GM21423 (cell line): ENCODE results near the gene ALAS1.
"Not testable (repeated sequence)": the region's sequence is repeated elsewhere in the genome, so short reads cannot be mapped to it uniquely, and the experiment has no call there.

Source experiments
- ATAC-seq: cut with Tn5 transposase; IDR thresholded peaks from one replicate; pipeline ENCODE4 v1.9.1; 2021; ENCODE audit warnings: mild to moderate bottlenecking, moderate library complexity; ENCODE audit not compliant: unreplicated experiment

The ALAS1 gene

GRCh38 chr3:52197842-52198625 is at the start of gene ALAS1:
ALAS1 (plus strand) TSS chr3:52198160; CDS start chr3:52199242, 1,082 bp downstream.
- peak; percentile 80 for ATAC-seq

- ATAC-seq = no peak
These were observed 48.9 kb upstream of the ALAS1 start for GRCh38 chr3:52149021-52149420.

GRCh38 chr3:52149726-52150125 is 48.2 kb upstream of the ALAS1 start:
- no peak for ATAC-seq

- no peak for ATAC-seq
These were observed 47.6 kb upstream of the ALAS1 start for GRCh38 chr3:52150357-52150756.

GRCh38 chr3:52150860-52151259 is 47.1 kb upstream of the ALAS1 start:
- no peak for ATAC-seq

- ATAC-seq = not testable (repeated sequence)
These were observed 46.0 kb upstream of the ALAS1 start for GRCh38 chr3:52151991-52152390.

GRCh38 chr3:52153389-52154096 is 44.4 kb upstream of the ALAS1 start:
- peak; percentile 9 for ATAC-seq

- peak; percentile 85 for ATAC-seq
These were observed 43.5 kb upstream of the ALAS1 start, which contains the start of gene POC1A for GRCh38 chr3:52154135-52155094. POC1A (minus strand) TSS chr3:52154423; CDS start chr3:52154372, 51 bp downstream.

GRCh38 chr3:52155912-52156311 is 42.0 kb upstream of the ALAS1 start:
- ATAC-seq = no peak

- no peak for ATAC-seq
These were observed 38.5 kb upstream of the ALAS1 start for GRCh38 chr3:52159503-52159902.

- ATAC-seq = no peak
These were observed 35.6 kb upstream of the ALAS1 start for GRCh38 chr3:52162250-52162872.

GRCh38 chr3:52167240-52167639 is 30.7 kb upstream of the ALAS1 start:
- ATAC-seq = no peak

- not testable (repeated sequence) for ATAC-seq
These were observed 27.7 kb upstream of the ALAS1 start for GRCh38 chr3:52170217-52170616.

GRCh38 chr3:52171514-52172261 is 26.3 kb upstream of the ALAS1 start:
- no peak for ATAC-seq

GRCh38 chr3:52172262-52172757 is 25.6 kb upstream of the ALAS1 start:
- no peak for ATAC-seq

GRCh38 chr3:52173101-52173500 is 24.9 kb upstream of the ALAS1 start:
- ATAC-seq = no peak

- no peak for ATAC-seq
These were observed 23.1 kb upstream of the ALAS1 start for GRCh38 chr3:52174896-52175295.

GRCh38 chr3:52175416-52176179 is 22.4 kb upstream of the ALAS1 start:
- ATAC-seq = no peak
